GM19035 (cell line): Measurements from ENCODE around the gene GUCA2B.

ENCODE experiments used
- ATAC-seq: cut with Tn5 transposase; IDR thresholded peaks from one replicate; pipeline ENCODE4 v1.9.1; 2021; ENCODE audit not compliant: unreplicated experiment

The GUCA2B gene

DNA sequence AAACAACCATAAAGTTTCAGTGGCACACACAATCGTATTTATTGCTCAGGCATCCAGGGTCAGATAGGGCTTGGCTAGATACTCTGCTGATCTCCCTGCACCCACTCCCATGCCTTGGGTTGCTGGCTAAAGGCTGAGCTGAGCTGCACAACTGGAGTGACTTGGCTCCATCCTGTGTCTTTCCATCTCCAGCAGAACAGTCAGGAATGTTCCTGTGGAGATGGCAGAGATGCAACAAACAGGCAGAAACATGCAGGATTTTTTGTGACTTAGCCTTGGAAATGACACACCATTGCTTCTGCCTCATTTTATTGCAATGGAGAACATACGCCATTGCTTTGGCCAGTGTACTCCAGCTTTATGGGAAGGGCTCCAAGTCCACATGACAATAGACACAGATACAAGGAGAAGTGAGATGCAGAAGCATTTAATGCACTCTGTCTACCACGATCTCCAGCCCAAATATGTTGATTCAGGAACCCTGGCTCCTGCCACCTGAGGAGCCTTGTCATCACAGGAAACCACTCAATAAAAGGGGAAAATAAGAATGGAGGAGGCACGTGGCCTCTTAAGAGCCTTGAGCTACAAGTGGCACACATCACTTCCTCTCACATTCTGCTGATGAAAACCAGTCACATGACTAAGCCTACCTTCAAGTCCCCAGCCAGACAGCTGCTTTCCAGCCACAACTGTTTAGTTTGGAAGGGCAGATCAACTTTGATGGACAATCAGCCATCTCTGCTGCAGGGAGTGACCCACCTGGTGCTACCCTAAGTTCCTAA is 10.1 kb upstream of the GUCA2B start:
- no peak for ATAC-seq

- ATAC-seq, result no peak
Measured at GRCh38 chr1:42143896-42144710, 9.1 kb upstream of the GUCA2B start.

DNA sequence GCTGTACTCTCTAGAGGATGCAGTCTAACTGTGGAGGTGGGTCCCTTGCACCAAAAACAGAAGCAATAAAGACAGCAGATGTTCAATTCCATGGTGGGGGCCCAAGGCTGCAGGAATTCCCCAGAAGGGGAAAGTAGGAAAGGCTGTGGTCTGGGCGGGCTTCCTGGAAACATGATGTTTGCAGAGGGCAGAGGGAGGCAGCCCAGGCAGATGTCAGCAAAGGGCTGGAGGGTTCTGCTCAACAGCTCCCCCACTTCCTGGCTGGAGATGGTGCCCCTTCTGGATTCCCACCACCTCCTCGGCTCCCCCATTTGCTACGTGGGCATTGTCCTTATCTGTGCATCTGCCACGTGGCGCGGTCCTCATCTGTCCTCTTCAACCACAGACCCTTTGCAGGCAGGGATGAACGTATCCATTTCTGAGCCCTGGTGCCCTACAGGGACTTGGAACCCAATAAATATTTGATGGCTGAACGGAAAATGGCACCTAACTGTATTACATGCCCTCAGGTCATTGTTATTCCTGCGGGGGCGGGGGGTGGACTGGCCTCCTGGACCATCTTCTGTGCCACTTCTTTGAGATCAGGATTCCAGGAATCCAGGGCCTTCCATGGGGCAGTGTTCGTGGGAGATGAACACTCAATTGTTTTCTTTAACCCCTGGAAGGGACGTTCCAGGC is 8.4 kb upstream of the GUCA2B start:
- ATAC-seq, result no peak

DNA sequence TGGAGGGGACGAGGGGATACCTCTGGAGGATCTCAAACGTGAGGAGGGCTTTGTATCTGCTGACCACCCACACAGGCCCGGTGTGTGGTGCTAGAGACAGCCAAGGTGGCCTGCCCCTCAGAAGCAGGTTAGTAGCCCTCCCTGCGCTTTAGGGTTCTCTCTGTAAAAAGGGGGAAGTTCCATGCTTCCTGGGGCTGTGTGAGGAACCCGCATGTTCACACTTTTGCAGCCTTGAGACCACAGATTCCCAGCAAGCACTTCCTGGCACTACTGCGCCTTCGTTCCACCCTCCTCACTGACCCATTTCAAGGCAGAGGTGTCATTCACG is 7.9 kb upstream of the GUCA2B start:
- no peak for ATAC-seq

DNA sequence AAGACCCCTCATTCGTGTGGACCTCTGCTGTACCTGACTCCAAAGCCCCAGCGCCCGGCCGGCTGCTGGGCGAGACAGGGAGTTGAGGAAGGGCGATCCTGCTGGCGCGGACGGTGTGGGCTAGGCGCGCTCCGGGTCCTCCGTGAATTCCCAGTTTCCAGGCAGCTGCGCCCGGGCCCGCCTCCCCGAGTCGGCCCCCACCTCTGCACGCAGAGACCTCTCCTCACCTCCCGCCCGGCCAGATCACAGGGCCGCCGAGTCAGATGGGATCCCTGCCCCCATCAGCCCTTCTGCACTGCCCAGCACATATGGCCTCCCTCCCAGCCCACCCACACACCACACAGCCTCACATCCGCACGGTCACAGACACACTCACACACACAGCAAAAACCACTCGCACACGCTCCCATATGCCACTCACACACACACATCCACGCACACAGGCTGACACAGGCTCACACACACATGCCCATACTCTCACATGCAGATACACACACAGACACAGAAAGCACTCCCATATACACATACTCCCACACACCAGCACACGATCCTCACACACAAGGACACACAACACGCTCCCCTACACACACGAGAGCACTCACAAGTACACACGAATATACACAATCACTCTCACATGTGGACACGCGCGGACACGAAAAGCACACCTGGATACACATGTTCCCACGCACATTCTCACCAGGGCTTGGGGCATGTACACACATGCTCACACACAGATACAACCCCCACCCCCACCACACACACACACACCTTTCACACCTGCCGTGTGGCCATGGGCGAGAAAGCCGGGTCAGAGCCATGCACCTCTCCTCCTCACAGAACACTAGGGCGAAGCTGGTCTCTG is 7.2 kb upstream of the GUCA2B start:
- ATAC-seq, result no peak

GRCh38 chr1:42146626-42147320 is 6.4 kb upstream of the GUCA2B start:
- ATAC-seq, result no peak

DNA sequence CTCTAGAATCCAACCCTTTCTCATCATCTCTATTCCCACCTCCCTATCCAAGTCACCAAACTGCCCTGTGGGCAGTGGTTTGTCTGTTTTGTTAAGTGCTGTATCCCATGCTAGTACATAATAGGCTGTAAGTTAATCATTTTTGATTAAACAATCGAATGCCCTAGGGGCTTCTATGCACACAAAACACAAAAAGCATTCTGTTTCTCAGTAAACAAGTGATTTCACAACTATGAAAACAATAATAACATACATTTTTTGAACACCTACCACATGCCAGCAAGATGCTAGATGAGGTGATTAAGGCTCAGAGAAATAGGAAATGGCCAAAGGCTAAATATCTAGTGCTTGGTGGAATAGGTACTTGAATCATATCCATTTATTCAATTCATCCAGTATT is 5.0 kb upstream of the GUCA2B start:
- no peak for ATAC-seq

DNA sequence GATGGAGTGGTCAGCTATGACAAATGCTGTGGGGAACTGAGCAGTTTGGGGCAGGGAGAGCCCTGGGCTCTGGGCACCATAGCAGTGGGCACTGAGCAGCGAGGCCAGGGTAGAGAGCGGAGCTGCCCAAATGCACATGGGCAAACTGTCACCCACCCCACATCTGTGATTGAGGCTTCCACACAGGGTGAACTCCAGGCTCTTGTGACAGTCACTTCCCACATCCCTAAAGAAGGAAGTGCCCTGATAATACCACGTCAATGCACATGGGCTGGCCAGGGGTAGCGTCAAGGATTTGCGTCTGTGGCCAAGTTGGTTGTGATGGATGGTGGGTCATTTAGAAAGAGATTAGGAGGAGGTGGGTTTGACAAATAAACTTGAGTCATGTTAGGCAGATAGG is 2.6 kb upstream of the GUCA2B start:
- ATAC-seq, result no peak

DNA sequence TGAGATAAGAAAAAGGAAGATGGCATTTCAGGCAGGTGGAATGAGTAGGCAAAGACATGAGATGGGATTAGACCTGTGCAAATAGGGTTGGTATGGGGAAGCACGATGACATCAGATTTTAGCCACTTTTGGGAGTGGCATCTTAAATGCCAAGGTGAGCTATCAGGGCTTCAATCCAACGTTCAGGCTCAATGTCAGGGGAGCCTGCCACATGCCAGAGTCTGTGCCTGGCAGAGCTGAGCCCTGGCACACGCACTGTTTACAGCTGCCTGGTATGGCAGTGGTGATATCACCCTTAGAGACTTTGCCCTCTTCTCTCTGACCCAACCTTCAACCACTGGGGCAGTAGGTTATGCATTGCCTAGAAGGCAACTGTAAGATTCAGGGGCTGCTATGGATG is 1.1 kb upstream of the GUCA2B start:
- ATAC-seq, result no peak

DNA sequence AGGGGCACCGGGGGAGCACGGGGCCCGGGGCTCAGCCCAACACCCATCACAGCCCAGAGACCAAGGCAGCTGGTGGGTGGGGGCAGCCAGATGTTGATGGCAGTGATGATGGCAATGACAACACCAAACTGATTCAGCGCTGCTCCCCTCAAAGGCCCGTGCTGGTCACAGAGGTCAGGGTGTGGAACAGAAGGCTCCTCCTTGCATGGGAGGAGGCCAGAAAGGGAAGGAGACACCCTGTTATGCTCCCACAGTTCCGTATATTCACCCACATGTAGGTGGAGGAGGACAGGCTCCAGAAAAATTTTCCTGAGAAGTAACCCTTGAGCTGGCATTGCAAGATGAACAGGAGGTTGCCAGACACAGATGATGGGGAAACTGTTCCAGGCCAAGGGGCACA is 414 bp downstream of the GUCA2B start:
- ATAC-seq, result no peak

- ATAC-seq, result no peak
Measured at GRCh38 chr1:42154685-42155084, 1.5 kb downstream of the GUCA2B start.

GRCh38 chr1:42155362-42155761 is 2.2 kb downstream of the GUCA2B start:
- ATAC-seq, result no peak

DNA sequence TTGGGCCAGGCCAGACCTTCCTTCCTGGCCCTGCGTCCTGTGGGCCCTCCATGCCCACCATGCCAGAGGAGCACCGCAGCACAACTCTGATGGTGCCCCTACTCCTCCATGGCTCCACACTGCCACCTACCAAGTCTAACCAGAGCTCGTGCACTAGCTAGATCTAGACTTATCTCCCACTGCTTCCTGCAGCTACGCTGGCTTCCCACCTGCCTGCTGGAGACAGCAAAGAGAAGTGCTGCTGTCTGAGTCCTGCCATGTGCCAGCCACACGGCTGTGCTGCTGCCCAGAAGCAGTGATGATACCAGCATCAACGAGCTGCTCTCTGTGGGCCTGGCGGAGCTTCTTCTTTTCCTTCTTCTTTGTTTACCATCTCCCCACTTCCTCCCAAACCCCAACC is 4.5 kb downstream of the GUCA2B start:
- no peak for ATAC-seq

- ATAC-seq, result no peak
Measured at GRCh38 chr1:42158189-42158588, 5.0 kb downstream of the GUCA2B start.

DNA sequence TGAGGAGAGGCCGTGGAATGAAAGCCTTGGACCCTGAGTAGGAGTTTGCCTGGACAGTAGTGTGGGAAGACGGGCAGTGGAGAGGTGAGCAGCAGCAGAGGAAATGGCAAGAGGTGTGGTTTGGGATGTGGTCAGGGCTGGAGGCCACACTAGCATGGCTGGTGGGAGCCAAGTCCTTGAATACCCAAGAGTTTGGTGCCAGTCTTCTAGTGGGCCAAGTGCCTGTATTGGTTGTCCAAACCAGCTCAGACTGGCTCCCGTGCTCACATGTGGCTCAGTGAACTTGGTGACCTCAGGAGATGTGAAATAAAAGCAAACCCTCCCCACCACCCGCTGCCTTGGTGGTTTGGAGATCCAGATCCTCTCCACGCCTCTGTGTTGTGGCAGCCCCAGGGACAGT is 9.0 kb downstream of the GUCA2B start:
- ATAC-seq, result no peak

DNA sequence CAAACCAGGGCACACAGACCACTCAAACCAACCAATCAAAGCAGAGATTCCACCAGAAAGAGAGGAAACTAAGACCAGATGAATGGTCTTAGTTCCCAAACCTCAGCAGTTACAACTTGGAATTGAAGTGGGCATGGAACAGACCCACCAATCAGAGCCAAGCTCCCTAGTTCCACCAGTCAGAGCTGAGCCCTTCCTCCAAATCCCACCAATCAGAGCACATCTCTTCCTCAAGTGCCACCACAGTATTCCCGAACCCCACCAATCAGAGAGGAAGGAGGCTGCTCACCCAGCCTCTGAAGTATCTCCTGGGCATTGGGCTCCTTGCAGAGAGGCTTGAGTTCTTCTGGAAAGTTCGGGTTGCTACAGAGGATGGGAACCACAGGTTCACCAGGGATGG is 9.9 kb downstream of the GUCA2B start:
- no peak for ATAC-seq

DNA sequence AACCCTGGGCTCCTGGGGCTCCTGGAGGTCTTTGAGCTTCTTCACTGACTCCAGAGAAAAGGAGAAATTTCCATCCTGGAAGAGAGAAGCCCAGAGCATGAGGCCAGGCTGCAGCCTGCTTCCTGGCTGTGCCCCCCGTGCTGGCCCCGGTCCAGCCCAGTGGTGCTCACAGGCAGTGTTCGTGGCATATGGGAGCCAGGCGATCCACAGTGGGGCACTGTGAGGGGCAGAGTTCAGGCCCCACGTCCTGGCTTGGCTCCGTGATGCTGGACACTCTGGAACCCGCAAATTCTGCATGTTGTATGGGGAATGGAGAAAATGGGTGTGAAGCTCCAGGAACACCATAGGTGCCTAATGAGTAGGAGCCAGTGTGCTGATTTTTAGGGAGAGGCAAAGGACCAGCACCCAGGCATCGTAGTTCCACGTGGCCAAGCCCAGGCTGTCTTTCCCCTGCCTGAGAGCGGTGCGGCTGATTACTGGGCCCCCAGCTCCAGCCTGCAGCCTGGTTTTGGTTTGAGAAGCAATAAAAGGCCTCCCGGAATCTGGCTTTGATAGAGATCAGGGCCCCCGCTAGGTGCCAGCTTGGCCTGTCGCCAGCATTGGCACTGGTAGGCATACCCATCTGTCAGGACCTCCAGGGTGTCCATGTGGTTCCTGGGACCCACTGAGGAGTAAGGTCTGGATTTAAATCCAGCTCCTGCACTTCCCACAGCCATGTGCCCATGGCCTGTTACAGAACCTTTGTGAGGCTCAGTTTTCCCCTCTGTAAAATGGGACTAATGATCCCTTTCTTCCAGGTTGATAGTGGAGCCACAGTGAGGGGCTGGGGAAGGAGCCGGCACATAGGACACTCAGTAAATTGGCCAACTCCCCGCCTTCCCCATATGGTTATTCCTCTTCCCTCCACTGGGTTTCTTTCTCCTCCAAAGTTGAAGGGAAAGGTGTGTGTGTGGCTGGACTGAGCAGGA is 10.6 kb downstream of the GUCA2B start:
- no peak for ATAC-seq

GRCh38 chr1:42164551-42165420 is 11.6 kb downstream of the GUCA2B start, which contains the start of gene GUCA2A:
GUCA2A (minus strand) TSS chr1:42164745; CDS start chr1:42164712, 33 bp downstream.
- no peak for ATAC-seq
